SK-N-SH (cell line): ENCODE data around the gene VANGL2. TPM values are rescaled to one million over a fixed set of nuclear protein-coding genes. Genes with fewer than 3 reads are reported as not detected.

Experiments used
- CTCF ChIA-PET: fragments of 300-600, 350-600 bp; formaldehyde crosslinking; extraction: SDS; loops from one replicate; lab custom pipeline; 2021; lab: Yijun Ruan, JAX
- POLR2A ChIA-PET: fragments of 350-600 bp; sonication (Branson Sonifier 250); formaldehyde crosslinking; extraction: SDS; loops from one replicate; lab custom pipeline; 2020; ENCODE audit warnings: antibody characterized with exemption, inconsistent platforms; lab: Yijun Ruan, JAX
- DNase-seq: peaks from one replicate; pipeline ENCODE4 v3.0.0; 2012
- H2AFZ ChIP-seq: fragments of 200-600 bp; sonication (generic); 2 replicates; pipeline ENCODE4 v1.8.1; 2016; ENCODE audit warnings: antibody characterized with exemption, mild to moderate bottlenecking, low read depth
- H3F3A ChIP-seq: fragments of 200-600 bp; sonication (generic); replicated peaks from 2 replicates; pipeline ENCODE3; 2016; ENCODE audit warnings: antibody characterized with exemption, mild to moderate bottlenecking; ENCODE audit not compliant: insufficient read depth
- H3K27ac ChIP-seq, 2 experiments: fragments of 200-500 bp in 1 of 2; fragments of 200-600 bp in 1 of 2; sonication (Bioruptor generic) in 1 of 2; sonication (generic), shearing (Covaris generic) in 1 of 2; 2 replicates each; pipeline versions ENCODE4 v1.5.1 to v1.6.1; 2014 to 2016; ENCODE audit warnings: low read depth in 2 of 2, inconsistent platforms in 1 of 2, low read length in 1 of 2, mild to moderate bottlenecking in 1 of 2, mixed read lengths in 1 of 2
- H3K27me3 ChIP-seq: fragments of 200-600 bp; sonication (generic), shearing (Covaris generic); 2 replicates; pipeline ENCODE4 v1.6.1; 2016; ENCODE audit warnings: mixed run types; ENCODE audit not compliant: insufficient read depth
- H3K36me3 ChIP-seq, 2 experiments: fragments of 200-500 bp in 1 of 2; fragments of 200-600 bp in 1 of 2; sonication (Bioruptor generic) in 1 of 2; sonication (generic) in 1 of 2; replicated peaks in 1 of 2; 2 replicates each; pipeline versions ENCODE3 to v1.5.1; 2014 to 2016; ENCODE audit warnings: low read length in 1 of 2, mild to moderate bottlenecking in 1 of 2; ENCODE audit not compliant: insufficient read depth in 2 of 2, control insufficient read depth in 1 of 2
- H3K4me1 ChIP-seq, 2 experiments: fragments of 200-500 bp in 1 of 2; fragments of 200-600 bp in 1 of 2; sonication (Bioruptor generic) in 1 of 2; sonication (generic), shearing (Covaris generic) in 1 of 2; 2 replicates each; pipeline versions ENCODE4 v1.5.1 to v1.6.1; 2014 to 2016; ENCODE audit warnings: low read depth in 1 of 2, low read length in 1 of 2, mixed run types in 1 of 2; ENCODE audit not compliant: insufficient read depth in 2 of 2, control insufficient read depth in 1 of 2
- H3K4me2 ChIP-seq: fragments of 200-600 bp; sonication (generic), shearing (Covaris generic); 2 replicates; pipeline ENCODE4 v1.6.1; 2017; ENCODE audit warnings: mixed run types
- H3K4me3 ChIP-seq, 2 experiments: fragments of 200-500 bp in 1 of 2; fragments of 200-600 bp in 1 of 2; sonication (Bioruptor generic) in 1 of 2; sonication (generic), shearing (Covaris generic) in 1 of 2; 2 replicates each; pipeline versions ENCODE4 v1.5.1 to v1.8.1; 2014 to 2016; ENCODE audit warnings: low read depth in 2 of 2, inconsistent platforms in 1 of 2, low read length in 1 of 2, mild to moderate bottlenecking in 1 of 2, mixed read lengths in 1 of 2, moderate library complexity in 1 of 2
- H3K79me2 ChIP-seq: fragments of 200-600 bp; sonication (generic); 2 replicates; pipeline ENCODE4 v1.8.1; 2017; ENCODE audit warnings: mild to moderate bottlenecking; ENCODE audit not compliant: insufficient read depth
- H3K9ac ChIP-seq: fragments of 200-600 bp; sonication (generic); 2 replicates; pipeline ENCODE4 v1.6.1; 2017; ENCODE audit warnings: mixed run types
- H3K9me2 ChIP-seq: fragments of 200-600 bp; sonication (generic); 2 replicates; pipeline ENCODE4 v1.6.1; 2017; ENCODE audit warnings: mixed run types
- H3K9me3 ChIP-seq: fragments of 200-600 bp; sonication (generic); 2 replicates; pipeline ENCODE4 v1.6.1; 2017; ENCODE audit warnings: mixed run types, mild to moderate bottlenecking, moderate library complexity
- H4K20me1 ChIP-seq: fragments of 200-600 bp; sonication (generic); 2 replicates; pipeline ENCODE4 v1.6.1; 2017; ENCODE audit warnings: mild to moderate bottlenecking, mixed run types; ENCODE audit not compliant: insufficient read depth
- FOSL2 ChIP-seq: IDR thresholded peaks from 2 replicates; pipeline ENCODE4 v1.4.0; 2012; ENCODE audit warnings: low read depth, mild to moderate bottlenecking, moderate library complexity, borderline replicate concordance
- GATA2 ChIP-seq: sonication (generic); formaldehyde crosslinking; IDR thresholded peaks from 2 replicates; pipeline ENCODE4 v1.5.0; 2020; ENCODE audit warnings: mild to moderate bottlenecking, missing genetic modification reagents
- IRF3 ChIP-seq: fragments of 150-350 bp; IDR thresholded peaks from 2 replicates; pipeline ENCODE4 v1.6.1; 2016; ENCODE audit warnings: mild to moderate bottlenecking, low read depth, low read length
- JUND ChIP-seq: IDR thresholded peaks from 2 replicates; pipeline ENCODE4 v1.4.0; 2012
- MXI1 ChIP-seq: IDR thresholded peaks from 2 replicates; pipeline ENCODE4 v1.6.1; 2012; ENCODE audit warnings: mild to moderate bottlenecking, low read depth, low read length, improper control_type of control experiment
- POLR2AphosphoS5 ChIP-seq: IDR thresholded peaks from 2 replicates; pipeline ENCODE4 v1.6.1; 2012; ENCODE audit warnings: low read depth, low read length
- REST ChIP-seq: IDR thresholded peaks from 2 replicates; pipeline ENCODE4 v1.6.1; 2012; ENCODE audit warnings: mild to moderate bottlenecking, low read depth, low read length, moderate library complexity
- SIN3A ChIP-seq: IDR thresholded peaks from 2 replicates; pipeline ENCODE4 v1.6.1; 2012; ENCODE audit warnings: low read depth, mild to moderate bottlenecking, low read length, moderate library complexity, borderline replicate concordance
- SMC3 ChIP-seq: IDR thresholded peaks from 2 replicates; pipeline ENCODE4 v1.6.1; 2012; ENCODE audit warnings: low read depth, low read length, improper control_type of control experiment
- ZBTB33 ChIP-seq: IDR thresholded peaks from 2 replicates; pipeline ENCODE4 v1.4.0; 2012; ENCODE audit warnings: low read depth, borderline replicate concordance
- WGBS: methylation state at CpG from one replicate; pipeline ENCODE4 v1.1.6; 2017; ENCODE audit warnings: low lambda C conversion rate; 5-methylcytosine and 5-hydroxymethylcytosine counted together
- polyA plus RNA-seq, 3 experiments: library from polyadenylated mRNA; depleted of rRNA; stranded (reverse); fragments of >200 nt; gene quantifications; 2 replicates each; pipeline ENCODE4 v1.2.3, GENCODE V29; 2012

The VANGL2 gene
- polyA plus RNA-seq, 1 of the 3 experiments (the other 2 are of a cell fraction), result 13.4 TPM

DNA sequence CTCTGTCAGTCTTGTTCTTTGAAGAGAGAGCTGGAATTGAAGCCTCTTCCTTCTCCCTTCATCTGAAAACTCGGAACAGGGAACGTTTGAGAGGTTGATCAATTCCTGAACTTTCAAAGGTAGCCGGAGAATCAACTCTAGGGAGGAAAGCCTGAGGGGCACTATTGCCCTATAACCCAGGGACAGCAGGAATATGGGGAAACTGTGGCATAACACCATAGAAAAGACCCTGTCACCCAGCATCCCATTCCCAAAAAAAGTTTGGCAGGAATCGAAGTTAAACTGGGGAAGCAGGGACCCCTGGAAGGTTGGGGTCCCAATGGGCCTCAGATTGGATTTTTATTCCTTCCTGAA, 38.6 kb upstream of the VANGL2 start (continued):
- no peak for TF ChIP-seq REST
- TF ChIP-seq SIN3A, result no peak
- no peak for TF ChIP-seq FOSL2
- TF ChIP-seq ZBTB33, result no peak
- no peak for TF ChIP-seq IRF3

DNA sequence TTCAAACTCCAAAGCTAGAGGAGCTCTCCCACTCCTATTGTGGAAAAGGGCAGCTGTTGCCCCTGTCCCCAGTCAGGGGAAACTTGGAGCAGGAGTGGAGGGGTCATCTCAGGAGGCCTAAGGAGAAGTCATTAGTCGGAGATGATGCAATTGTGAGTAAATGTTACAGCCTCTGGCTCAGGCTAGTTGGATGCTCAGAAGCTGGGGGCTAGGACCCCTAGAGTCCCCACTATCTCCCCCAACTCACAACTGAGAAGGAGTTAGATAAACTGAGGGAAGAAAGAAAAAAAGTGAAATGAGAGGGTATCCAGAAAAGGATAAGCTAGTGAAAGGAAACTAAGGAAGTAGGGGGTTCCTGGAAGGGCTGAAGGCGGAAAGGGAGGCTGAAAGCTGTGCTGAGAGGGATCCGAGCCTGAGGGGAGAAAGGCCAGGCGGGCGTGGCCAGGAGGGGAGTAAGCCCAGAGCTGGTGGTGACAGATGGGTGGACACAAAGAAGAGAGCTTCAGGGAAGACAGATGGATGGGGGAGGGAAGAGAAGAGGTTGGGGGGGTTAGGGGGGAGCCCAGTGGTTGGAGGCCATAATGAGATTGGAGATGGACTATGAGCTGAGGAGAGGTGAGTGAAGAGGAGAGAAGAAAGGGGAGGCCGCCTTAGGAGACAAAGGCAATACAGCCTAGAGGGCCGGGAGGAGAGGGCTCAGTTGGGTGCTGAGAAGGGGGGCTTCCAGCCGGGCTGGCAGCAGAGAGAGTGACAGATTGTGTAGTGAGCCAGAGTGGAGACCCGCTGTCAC, 38.0 kb upstream of the VANGL2 start:
- Histone ChIP-seq H3K4me3 (no peak overlapping the region), H4K20me1 (no peaks in the 10 kb centered on the region), H3K4me2 (no peak overlapping the region), H3K79me2 (no peaks in the 10 kb centered on the region), H3K9me3 (no peaks in the 10 kb centered on the region), H3K27me3 (no peaks in the 10 kb centered on the region), H3K9ac (no peak overlapping the region), H2AFZ (no peak overlapping the region; the same call in 1 of the 2 replicates), H3K27ac (no peak overlapping the region), H3F3A (peaks cover 5% of the 10 kb centered on the region), H3K4me1 (no peaks in the 10 kb centered on the region), H3K36me3 (peaks cover 4 to 26% of the 10 kb centered on the region in 2 experiments), H3K9me2 (no peaks in the 10 kb centered on the region)
- TF ChIP-seq FOSL2, result no peak
- no peak for TF ChIP-seq MXI1
- TF ChIP-seq SMC3, result no peak
- TF ChIP-seq POLR2AphosphoS5, result no peak
- no peak for TF ChIP-seq JUND
- no peak for TF ChIP-seq GATA2 (CRISPR knock-in tag)
- POLR2A ChIA-PET, result no interaction called here
- DNase-seq, result no peak
- CTCF ChIA-PET, result interaction anchor here (0.6 to 9.0 kb wide), 8 partner anchors 8 to 277 kb away, joined by 3 to 85 read pairs (median 6); no protein-coding TSS in a partner anchor
- whole genome bisulfite sequencing, result 92% methylated on average over 9 of the region's 9 CpGs
